SJSA1 (cell line): ENCODE measurements around the gene EHD1. TPM values are rescaled to one million over a fixed set of nuclear protein-coding genes. Genes with fewer than 3 reads are reported as not detected.

Experiments used
- DNase-seq, 2 experiments: peaks; one replicate each; pipeline ENCODE4 v3.0.0-alpha.2; 2015 to 2020; ENCODE audit warnings: low spot score in 2 of 2, low read depth in 1 of 2
- H3K27ac ChIP-seq: fragments of 250-450 bp; sonication (Bioruptor Pico); 2 replicates; pipeline ENCODE4 v1.5.1; 2020; ENCODE audit warnings: mild to moderate bottlenecking, moderate library complexity
- H3K27me3 ChIP-seq: fragments of 250-450 bp; sonication (Bioruptor Pico); replicated peaks from 2 replicates; pipeline ENCODE4 v1.5.1; 2020; ENCODE audit warnings: mild to moderate bottlenecking, moderate library complexity
- H3K36me3 ChIP-seq: fragments of 250-450 bp; sonication (Bioruptor Pico); 2 replicates; pipeline ENCODE4 v1.5.1; 2020; ENCODE audit warnings: mild to moderate bottlenecking
- H3K4me1 ChIP-seq: fragments of 250-450 bp; sonication (Bioruptor Pico); replicated peaks from 2 replicates; pipeline ENCODE4 v1.6.1; 2021; ENCODE audit warnings: mild to moderate bottlenecking
- H3K4me3 ChIP-seq: fragments of 250-450 bp; sonication (Bioruptor Pico); 2 replicates; pipeline ENCODE4 v1.5.1; 2020; ENCODE audit warnings: mild to moderate bottlenecking
- H3K9me3 ChIP-seq: fragments of 250-450 bp; sonication (Bioruptor Pico); replicated peaks from 2 replicates; pipeline ENCODE4 v1.5.1; 2020; ENCODE audit warnings: mild to moderate bottlenecking
- total RNA-seq: library from RNA; depleted of rRNA; stranded (reverse); fragments of >200 nt; shearing (Covaris generic); gene quantifications from 2 replicates; pipeline ENCODE4 v1.2.3, GENCODE V29; 2014

Gene EHD1
- total RNA-seq, 1 experiment from 2014 or later, result 85.7 TPM

GRCh38 chr11:64869571-64870175, 8.7 kb downstream of the EHD1 start:
- Histone ChIP-seq H3K27me3 (no peaks in the 10 kb centered on the region), H3K36me3 (peaks cover 82% of the 10 kb centered on the region), H3K4me3 (no peak overlapping the region), H3K4me1 (peaks cover 60% of the 10 kb centered on the region), H3K27ac (peak overlapping the region; percentile 47), H3K9me3 (no peaks in the 10 kb centered on the region)
- no peak for DNase-seq

- H3K27ac ChIP-seq, result peak overlapping the region; percentile 47
- no peaks in the 10 kb centered on the region for H3K9me3 ChIP-seq
- peak; percentile 91 to 95 for DNase-seq
- peaks cover 66% of the 10 kb centered on the region for H3K4me1 ChIP-seq
- no peaks in the 10 kb centered on the region for H3K27me3 ChIP-seq
- H3K36me3 ChIP-seq, result peaks cover 77% of the 10 kb centered on the region
- H3K4me3 ChIP-seq, result no peak overlapping the region
These were observed 9.4 kb downstream of the EHD1 start for GRCh38 chr11:64868904-64869570.

- Histone ChIP-seq H3K9me3 (no peaks in the 10 kb centered on the region), H3K36me3 (peaks cover 74% of the 10 kb centered on the region), H3K4me1 (peaks cover 78% of the 10 kb centered on the region), H3K27ac (peak overlapping the region; percentile 47), H3K4me3 (no peak overlapping the region), H3K27me3 (no peaks in the 10 kb centered on the region)
- no peak for DNase-seq
These were observed 10.5 kb downstream of the EHD1 start for GRCh38 chr11:64867748-64868462.

GRCh38 chr11:64866173-64866491, 12.3 kb downstream of the EHD1 start:
- Histone ChIP-seq H3K4me1 (peaks cover 80% of the 10 kb centered on the region), H3K27me3 (no peaks in the 10 kb centered on the region), H3K36me3 (peaks cover 63% of the 10 kb centered on the region), H3K4me3 (no peak overlapping the region), H3K9me3 (no peaks in the 10 kb centered on the region), H3K27ac (peak overlapping the region; percentile 53; the same call in 1 of the 2 replicates)
- no peak for DNase-seq

- H3K27ac ChIP-seq, result peak overlapping the region; percentile 53
- peaks cover 74% of the 10 kb centered on the region for H3K4me1 ChIP-seq
- no peaks in the 10 kb centered on the region for H3K9me3 ChIP-seq
- H3K36me3 ChIP-seq, result peaks cover 57% of the 10 kb centered on the region
- H3K4me3 ChIP-seq, result no peak overlapping the region
- peak in 1 of 2 experiments; percentile 44 for DNase-seq
- H3K27me3 ChIP-seq, result no peaks in the 10 kb centered on the region
These were observed 12.9 kb downstream of the EHD1 start for GRCh38 chr11:64865286-64866172.

- no peak overlapping the region for H3K4me3 ChIP-seq
- peaks cover 66% of the 10 kb centered on the region for H3K4me1 ChIP-seq
- H3K36me3 ChIP-seq, result peaks cover 55% of the 10 kb centered on the region
- peak; percentile 90 to 96 for DNase-seq
- H3K27ac ChIP-seq, result peak overlapping the region; percentile 53
- H3K27me3 ChIP-seq, result no peaks in the 10 kb centered on the region
- no peaks in the 10 kb centered on the region for H3K9me3 ChIP-seq
These were observed 13.7 kb downstream of the EHD1 start for GRCh38 chr11:64864473-64865285.

GRCh38 chr11:64864135-64864472, 14.3 kb downstream of the EHD1 start:
- H3K36me3 ChIP-seq, result peaks cover 58% of the 10 kb centered on the region
- H3K9me3 ChIP-seq, result no peaks in the 10 kb centered on the region
- H3K4me3 ChIP-seq, result no peak overlapping the region
- H3K27me3 ChIP-seq, result no peaks in the 10 kb centered on the region
- H3K27ac ChIP-seq, result peak overlapping the region; percentile 53
- no peak for DNase-seq
- peaks cover 60% of the 10 kb centered on the region for H3K4me1 ChIP-seq

GRCh38 chr11:64863391-64864060, 14.9 kb downstream of the EHD1 start:
- no peaks in the 10 kb centered on the region for H3K9me3 ChIP-seq
- peaks cover 62% of the 10 kb centered on the region for H3K36me3 ChIP-seq
- H3K4me1 ChIP-seq, result peaks cover 59% of the 10 kb centered on the region
- H3K27ac ChIP-seq, result peak overlapping the region; percentile 53
- no peak overlapping the region for H3K4me3 ChIP-seq
- H3K27me3 ChIP-seq, result no peaks in the 10 kb centered on the region
- no peak for DNase-seq

- Histone ChIP-seq H3K36me3 (peaks cover 60% of the 10 kb centered on the region), H3K9me3 (no peaks in the 10 kb centered on the region), H3K4me3 (no peak overlapping the region), H3K4me1 (peaks cover 58% of the 10 kb centered on the region), H3K27me3 (no peaks in the 10 kb centered on the region), H3K27ac (peak overlapping the region; percentile 35)
- peak in 1 of 2 experiments; percentile 64 for DNase-seq
These were observed 15.4 kb downstream of the EHD1 start for GRCh38 chr11:64862987-64863390.

- no peaks in the 10 kb centered on the region for H3K27me3 ChIP-seq
- H3K4me1 ChIP-seq, result peaks cover 65% of the 10 kb centered on the region
- no peak for DNase-seq
- H3K9me3 ChIP-seq, result no peaks in the 10 kb centered on the region
- peaks cover 64% of the 10 kb centered on the region for H3K36me3 ChIP-seq
- no peak overlapping the region for H3K4me3 ChIP-seq
- H3K27ac ChIP-seq, result no peak overlapping the region
These were observed 17.0 kb downstream of the EHD1 start for GRCh38 chr11:64861227-64861975.

- peaks cover 61% of the 10 kb centered on the region for H3K36me3 ChIP-seq
- no peak overlapping the region for H3K27ac ChIP-seq
- no peak for DNase-seq
- H3K9me3 ChIP-seq, result no peaks in the 10 kb centered on the region
- no peaks in the 10 kb centered on the region for H3K27me3 ChIP-seq
- peaks cover 66% of the 10 kb centered on the region for H3K4me1 ChIP-seq
- H3K4me3 ChIP-seq, result no peak overlapping the region
These were observed 18.6 kb downstream of the EHD1 start for GRCh38 chr11:64859542-64860414.
